Activated T-cell treated with anti-CD3 and anti-CD28 coated beads for 48 hours (primary cell): Measurements from ENCODE around the gene ZBTB7C.

Source experiments
- DNase-seq: peaks from one replicate; pipeline ENCODE4 v3.0.0-alpha.2; 2020; ENCODE audit warnings: low read depth

Gene ZBTB7C

GRCh38 chr18:48055351-48055750 is 353.8 kb downstream of the ZBTB7C start:
- DNase-seq = no peak

- DNase-seq = no peak
Observed at GRCh38 chr18:48053881-48054816, 355.0 kb downstream of the ZBTB7C start.

- no peak for DNase-seq
Observed at GRCh38 chr18:48052842-48053241, 356.3 kb downstream of the ZBTB7C start.

GRCh38 chr18:48051945-48052840 is 357.0 kb downstream of the ZBTB7C start:
- no peak for DNase-seq

- no peak for DNase-seq
Observed at GRCh38 chr18:48050176-48050575, 359.0 kb downstream of the ZBTB7C start.

- no peak for DNase-seq
Observed at GRCh38 chr18:48049757-48050156, 359.4 kb downstream of the ZBTB7C start.

GRCh38 chr18:48048251-48048650 is 360.9 kb downstream of the ZBTB7C start:
- no peak for DNase-seq

GRCh38 chr18:48046843-48047242 is 362.3 kb downstream of the ZBTB7C start:
- DNase-seq = no peak

GRCh38 chr18:48045744-48046143 is 363.4 kb downstream of the ZBTB7C start:
- no peak for DNase-seq

GRCh38 chr18:48044944-48045343 is 364.2 kb downstream of the ZBTB7C start:
- DNase-seq = no peak

GRCh38 chr18:48043166-48043565 is 366.0 kb downstream of the ZBTB7C start:
- no peak for DNase-seq

- DNase-seq = no peak
Observed at GRCh38 chr18:48042431-48042830, 366.8 kb downstream of the ZBTB7C start.

GRCh38 chr18:48040457-48041110 is 368.6 kb downstream of the ZBTB7C start:
- no peak for DNase-seq

- no peak for DNase-seq
Observed at GRCh38 chr18:48039769-48040215, 369.4 kb downstream of the ZBTB7C start.

- DNase-seq = no peak
Observed at GRCh38 chr18:48038636-48039035, 370.5 kb downstream of the ZBTB7C start.

GRCh38 chr18:48037481-48038271 is 371.5 kb downstream of the ZBTB7C start:
- DNase-seq = no peak

- DNase-seq = no peak
Observed at GRCh38 chr18:48036641-48037421, 372.4 kb downstream of the ZBTB7C start.

- DNase-seq = no peak
Observed at GRCh38 chr18:48036226-48036625, 373.0 kb downstream of the ZBTB7C start.

GRCh38 chr18:48035556-48035860 is 373.7 kb downstream of the ZBTB7C start:
- DNase-seq = no peak

- no peak for DNase-seq
Observed at GRCh38 chr18:48034651-48035555, 374.3 kb downstream of the ZBTB7C start.
